GM23338 (cell line): ENCODE measurements around the gene PSIP1. TPM values are rescaled to one million over a fixed set of nuclear protein-coding genes. Genes with fewer than 3 reads are reported as not detected.

Experiments
- ATAC-seq: fragments of 200-7000 bp; cut with Tn5 transposase; 3 replicates; pipeline ENCODE4 v1.9.1; 2020
- DNase-seq: peaks from one replicate; pipeline ENCODE4 v3.0.0-alpha.2; 2015; ENCODE audit warnings: low spot score
- H2AFZ ChIP-seq: fragments of 200-600 bp; sonication (generic); 2 replicates; pipeline ENCODE4 v1.8.0; 2016; ENCODE audit warnings: antibody characterized with exemption, mild to moderate bottlenecking, moderate library complexity
- H3F3A ChIP-seq: fragments of 200-600 bp; sonication (generic); replicated peaks from 2 replicates; pipeline ENCODE4 v1.8.0; 2017; ENCODE audit warnings: antibody characterized with exemption, mixed run types, low read depth
- H3K27ac ChIP-seq: fragments of 200-600 bp; sonication (generic); 2 replicates; pipeline ENCODE4 v1.6.1; 2016; ENCODE audit warnings: low read depth
- H3K27me3 ChIP-seq: fragments of 200-600 bp; sonication (generic); 2 replicates; pipeline ENCODE4 v1.8.0; 2016; ENCODE audit warnings: mild to moderate bottlenecking, mixed run types, moderate library complexity; ENCODE audit not compliant: insufficient read depth
- H3K36me3 ChIP-seq: fragments of 200-600 bp; sonication (generic); 2 replicates; pipeline ENCODE4 v1.8.0; 2016; ENCODE audit warnings: mild to moderate bottlenecking; ENCODE audit not compliant: insufficient read depth
- H3K4me1 ChIP-seq: fragments of 200-600 bp; sonication (generic); 2 replicates; pipeline ENCODE4 v1.8.0; 2016; ENCODE audit warnings: mild to moderate bottlenecking, moderate library complexity; ENCODE audit not compliant: insufficient read depth
- H3K4me2 ChIP-seq: fragments of 200-600 bp; sonication (generic); 2 replicates; pipeline ENCODE4 v1.7.1; 2017; ENCODE audit warnings: mixed run types
- H3K4me3 ChIP-seq: fragments of 200-600 bp; sonication (generic); 2 replicates; pipeline ENCODE4 v1.6.1; 2016; ENCODE audit warnings: mixed run types
- H3K79me2 ChIP-seq: fragments of 200-600 bp; sonication (generic); replicated peaks from 2 replicates; pipeline ENCODE4 v1.8.0; 2017; ENCODE audit warnings: mild to moderate bottlenecking; ENCODE audit not compliant: insufficient read depth
- H3K9me2 ChIP-seq: fragments of 200-600 bp; sonication (generic); 2 replicates; pipeline ENCODE4 v1.8.0; 2017; ENCODE audit not compliant: insufficient read depth
- H4K20me1 ChIP-seq: fragments of 200-600 bp; sonication (generic); replicated peaks from 2 replicates; pipeline ENCODE4 v1.8.0; 2017; ENCODE audit warnings: mild to moderate bottlenecking; ENCODE audit not compliant: insufficient read depth
- H3K27ac Mint-ChIP-seq: 2 replicates; pipeline ENCODE4 v1.8.0; 2020; ENCODE audit warnings: inconsistent platforms, mild to moderate bottlenecking, moderate library complexity, mixed read lengths
- H3K27me3 Mint-ChIP-seq: 3 replicates; pipeline ENCODE4 v1.8.0; 2022; ENCODE audit warnings: low read depth, mild to moderate bottlenecking, moderate library complexity, mixed read lengths, inconsistent platforms; ENCODE audit not compliant: insufficient read depth, poor library complexity
- H3K36me3 Mint-ChIP-seq: 3 replicates; pipeline ENCODE4 v1.8.0; 2021; ENCODE audit warnings: low read depth, mild to moderate bottlenecking, inconsistent platforms, moderate library complexity, mixed read lengths
- H3K4me1 Mint-ChIP-seq: 3 replicates; pipeline ENCODE4 v1.8.0; 2020; ENCODE audit warnings: mild to moderate bottlenecking, inconsistent platforms, mixed read lengths
- H3K4me3 Mint-ChIP-seq: 3 replicates; pipeline ENCODE4 v1.8.0; 2021; ENCODE audit warnings: moderate library complexity, mild to moderate bottlenecking, inconsistent platforms, mixed read lengths
- H3K9me3 Mint-ChIP-seq: 3 replicates; pipeline ENCODE4 v1.8.0; 2020; ENCODE audit warnings: moderate library complexity, mild to moderate bottlenecking, inconsistent platforms, mixed read lengths
- CREB1 ChIP-seq: fragments of 250-450 bp; sonication (Bioruptor Pico); IDR thresholded peaks from 2 replicates; pipeline ENCODE4 v1.5.0; 2020; ENCODE audit warnings: low read depth, mild to moderate bottlenecking, moderate library complexity
- EZH2 ChIP-seq: fragments of 200-600 bp; sonication (generic); IDR thresholded peaks from one replicate; pipeline ENCODE4 v1.8.0; 2017; ENCODE audit warnings: antibody characterized with exemption, mild to moderate bottlenecking, low read depth; ENCODE audit not compliant: unreplicated experiment
- EZH2phosphoT487 ChIP-seq: fragments of 200-600 bp; sonication (generic); IDR thresholded peaks from one replicate; pipeline ENCODE4 v1.8.1; 2018; ENCODE audit warnings: antibody characterized with exemption; ENCODE audit not compliant: unreplicated experiment
- JUNB ChIP-seq: IDR thresholded peaks from one replicate; pipeline ENCODE4 v1.6.1; 2016; ENCODE audit warnings: antibody characterized with exemption; ENCODE audit not compliant: unreplicated experiment
- NANOG ChIP-seq: IDR thresholded peaks from 2 replicates; pipeline ENCODE4 v1.6.1; 2016; ENCODE audit warnings: antibody characterized with exemption, borderline replicate concordance
- POLR2AphosphoS5 ChIP-seq: IDR thresholded peaks from 2 replicates; pipeline ENCODE4 v1.6.1; 2016; ENCODE audit warnings: antibody characterized with exemption, low read depth
- STAT1 ChIP-seq: IDR thresholded peaks from one replicate; pipeline ENCODE4 v1.6.1; 2016; ENCODE audit warnings: antibody characterized with exemption; ENCODE audit not compliant: unreplicated experiment
- ZNF114 ChIP-seq: fragments of 250-450 bp; sonication (Bioruptor Pico); IDR thresholded peaks from 2 replicates; pipeline ENCODE4 v1.5.0; 2020; ENCODE audit warnings: mild to moderate bottlenecking, moderate library complexity
- ZNF331 ChIP-seq: fragments of 250-450 bp; sonication (Bioruptor Pico); IDR thresholded peaks from 2 replicates; pipeline ENCODE4 v1.5.0; 2020; ENCODE audit warnings: low read depth, mild to moderate bottlenecking, moderate library complexity
- polyA plus RNA-seq: library from polyadenylated mRNA; unstranded; fragments of >200 nt; fragmentation: Nextera tagmentation; extraction: Ambion mirVana; gene quantifications from 2 replicates; pipeline ENCODE4 v1.2.1, GENCODE V29; 2016
- total RNA-seq: library from RNA; depleted of rRNA; stranded (reverse); fragments of >200 nt; shearing (Covaris generic); gene quantifications from 2 replicates; pipeline ENCODE4 v1.2.3, GENCODE V29; 2014
- TF ChIP-seq, protein P1 (sequence below): IDR thresholded peaks from 2 replicates; pipeline ENCODE4 v1.6.1; 2016; ENCODE audit warnings: antibody characterized with exemption
- TF ChIP-seq, protein P2 (sequence below), 2 experiments: fragments of 200-600 bp in 1 of 2; sonication (generic) in 1 of 2; conservative IDR thresholded peaks; 2 replicates each; pipeline versions ENCODE4 v1.5.1 to v1.6.1; 2016 to 2017; ENCODE audit warnings: antibody characterized with exemption in 2 of 2, low read depth in 2 of 2, mild to moderate bottlenecking in 2 of 2, moderate library complexity in 1 of 2
- TF ChIP-seq, protein P3 (sequence below): IDR thresholded peaks from one replicate; pipeline ENCODE4 v1.6.1; 2018; ENCODE audit warnings: antibody characterized with exemption; ENCODE audit not compliant: unreplicated experiment
- TF ChIP-seq, protein P4 (sequence below): fragments of 250-450 bp; sonication (Bioruptor Pico); IDR thresholded peaks from 2 replicates; pipeline ENCODE4 v1.5.0; 2020; ENCODE audit warnings: mild to moderate bottlenecking, moderate library complexity

The PSIP1 gene
- total and polyA plus RNA-seq, 2 experiments from 2014 or later, result 332 to 989 TPM

DNA sequence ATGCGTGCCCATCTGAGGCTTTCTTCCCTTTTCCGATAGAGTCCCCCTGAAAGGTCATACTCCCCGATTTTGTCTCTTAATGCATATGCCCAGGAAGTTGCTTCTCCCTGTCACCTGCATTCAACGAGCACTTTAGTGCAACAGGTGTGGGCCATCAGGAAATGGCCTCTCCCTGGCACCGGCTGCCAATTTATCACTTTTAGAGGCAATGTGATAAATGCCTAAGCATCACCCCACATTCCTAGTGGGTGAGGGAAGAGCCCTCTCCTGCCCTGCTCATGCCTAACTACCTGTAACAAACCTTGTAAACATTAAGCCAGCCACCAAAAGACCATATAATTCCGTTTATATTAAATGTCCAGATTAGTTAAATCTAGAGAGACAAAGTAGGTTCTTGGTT, 89.2 kb downstream of the PSIP1 start:
- Histone ChIP-seq H4K20me1 (peaks cover 5% of the 10 kb centered on the region; the same call in 1 of the 2 replicates), H3K4me3 (peak overlapping the region; percentile 86), H3K79me2 (peaks cover 37% of the 10 kb centered on the region), H3K9me2 (peaks cover 11% of the 10 kb centered on the region; the same call in 1 of the 2 replicates), H3K27ac (peak overlapping the region; percentile 95), H3K4me1 (peaks cover 16% of the 10 kb centered on the region), H3K27me3 (no peaks in the 10 kb centered on the region), H3F3A (0 out of 2 replicates have a peak, but pooled peaks cover 3% of the 10 kb centered on the region), H2AFZ (peak overlapping the region; percentile 94; the same call in 1 of the 2 replicates), H3K4me2 (peak overlapping the region; percentile 81; the same call in 1 of the 2 replicates), H3K36me3 (no peaks in the 10 kb centered on the region; the same call in 1 of the 2 replicates)
- Mint-ChIP-seq H3K4me3 (peak overlapping the region; percentile 94), H3K27ac (no peak overlapping the region), H3K4me1 (peaks cover 18% of the 10 kb centered on the region), H3K36me3 (peaks cover 25% of the 10 kb centered on the region), H3K9me3 (no peaks in the 10 kb centered on the region), H3K27me3 (peaks cover 3% of the 10 kb centered on the region)
- ATAC-seq, result no peak
- TF ChIP-seq, protein P1, sequence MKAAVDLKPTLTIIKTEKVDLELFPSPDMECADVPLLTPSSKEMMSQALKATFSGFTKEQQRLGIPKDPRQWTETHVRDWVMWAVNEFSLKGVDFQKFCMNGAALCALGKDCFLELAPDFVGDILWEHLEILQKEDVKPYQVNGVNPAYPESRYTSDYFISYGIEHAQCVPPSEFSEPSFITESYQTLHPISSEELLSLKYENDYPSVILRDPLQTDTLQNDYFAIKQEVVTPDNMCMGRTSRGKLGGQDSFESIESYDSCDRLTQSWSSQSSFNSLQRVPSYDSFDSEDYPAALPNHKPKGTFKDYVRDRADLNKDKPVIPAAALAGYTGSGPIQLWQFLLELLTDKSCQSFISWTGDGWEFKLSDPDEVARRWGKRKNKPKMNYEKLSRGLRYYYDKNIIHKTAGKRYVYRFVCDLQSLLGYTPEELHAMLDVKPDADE, result no peak
- TF ChIP-seq EZH2, result no peak
- TF ChIP-seq, protein P2, sequence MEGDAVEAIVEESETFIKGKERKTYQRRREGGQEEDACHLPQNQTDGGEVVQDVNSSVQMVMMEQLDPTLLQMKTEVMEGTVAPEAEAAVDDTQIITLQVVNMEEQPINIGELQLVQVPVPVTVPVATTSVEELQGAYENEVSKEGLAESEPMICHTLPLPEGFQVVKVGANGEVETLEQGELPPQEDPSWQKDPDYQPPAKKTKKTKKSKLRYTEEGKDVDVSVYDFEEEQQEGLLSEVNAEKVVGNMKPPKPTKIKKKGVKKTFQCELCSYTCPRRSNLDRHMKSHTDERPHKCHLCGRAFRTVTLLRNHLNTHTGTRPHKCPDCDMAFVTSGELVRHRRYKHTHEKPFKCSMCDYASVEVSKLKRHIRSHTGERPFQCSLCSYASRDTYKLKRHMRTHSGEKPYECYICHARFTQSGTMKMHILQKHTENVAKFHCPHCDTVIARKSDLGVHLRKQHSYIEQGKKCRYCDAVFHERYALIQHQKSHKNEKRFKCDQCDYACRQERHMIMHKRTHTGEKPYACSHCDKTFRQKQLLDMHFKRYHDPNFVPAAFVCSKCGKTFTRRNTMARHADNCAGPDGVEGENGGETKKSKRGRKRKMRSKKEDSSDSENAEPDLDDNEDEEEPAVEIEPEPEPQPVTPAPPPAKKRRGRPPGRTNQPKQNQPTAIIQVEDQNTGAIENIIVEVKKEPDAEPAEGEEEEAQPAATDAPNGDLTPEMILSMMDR (conservative IDR thresholded peaks at IDR 0.05; ENCODE audit: low read depth in 2 of 2), result no peak
- no peak for TF ChIP-seq JUNB
- no peak for TF ChIP-seq STAT1
- TF ChIP-seq NANOG, result no peak
- no peak for TF ChIP-seq EZH2phosphoT487
- TF ChIP-seq, protein P3, sequence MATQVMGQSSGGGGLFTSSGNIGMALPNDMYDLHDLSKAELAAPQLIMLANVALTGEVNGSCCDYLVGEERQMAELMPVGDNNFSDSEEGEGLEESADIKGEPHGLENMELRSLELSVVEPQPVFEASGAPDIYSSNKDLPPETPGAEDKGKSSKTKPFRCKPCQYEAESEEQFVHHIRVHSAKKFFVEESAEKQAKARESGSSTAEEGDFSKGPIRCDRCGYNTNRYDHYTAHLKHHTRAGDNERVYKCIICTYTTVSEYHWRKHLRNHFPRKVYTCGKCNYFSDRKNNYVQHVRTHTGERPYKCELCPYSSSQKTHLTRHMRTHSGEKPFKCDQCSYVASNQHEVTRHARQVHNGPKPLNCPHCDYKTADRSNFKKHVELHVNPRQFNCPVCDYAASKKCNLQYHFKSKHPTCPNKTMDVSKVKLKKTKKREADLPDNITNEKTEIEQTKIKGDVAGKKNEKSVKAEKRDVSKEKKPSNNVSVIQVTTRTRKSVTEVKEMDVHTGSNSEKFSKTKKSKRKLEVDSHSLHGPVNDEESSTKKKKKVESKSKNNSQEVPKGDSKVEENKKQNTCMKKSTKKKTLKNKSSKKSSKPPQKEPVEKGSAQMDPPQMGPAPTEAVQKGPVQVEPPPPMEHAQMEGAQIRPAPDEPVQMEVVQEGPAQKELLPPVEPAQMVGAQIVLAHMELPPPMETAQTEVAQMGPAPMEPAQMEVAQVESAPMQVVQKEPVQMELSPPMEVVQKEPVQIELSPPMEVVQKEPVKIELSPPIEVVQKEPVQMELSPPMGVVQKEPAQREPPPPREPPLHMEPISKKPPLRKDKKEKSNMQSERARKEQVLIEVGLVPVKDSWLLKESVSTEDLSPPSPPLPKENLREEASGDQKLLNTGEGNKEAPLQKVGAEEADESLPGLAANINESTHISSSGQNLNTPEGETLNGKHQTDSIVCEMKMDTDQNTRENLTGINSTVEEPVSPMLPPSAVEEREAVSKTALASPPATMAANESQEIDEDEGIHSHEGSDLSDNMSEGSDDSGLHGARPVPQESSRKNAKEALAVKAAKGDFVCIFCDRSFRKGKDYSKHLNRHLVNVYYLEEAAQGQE, result no peak
- no peak for TF ChIP-seq POLR2AphosphoS5
- no peak for TF ChIP-seq ZNF114 (CRISPR knock-in tag)
- TF ChIP-seq CREB1 (CRISPR knock-in tag), result no peak
- no peak for TF ChIP-seq ZNF331 (CRISPR knock-in tag)
- TF ChIP-seq, protein P4, sequence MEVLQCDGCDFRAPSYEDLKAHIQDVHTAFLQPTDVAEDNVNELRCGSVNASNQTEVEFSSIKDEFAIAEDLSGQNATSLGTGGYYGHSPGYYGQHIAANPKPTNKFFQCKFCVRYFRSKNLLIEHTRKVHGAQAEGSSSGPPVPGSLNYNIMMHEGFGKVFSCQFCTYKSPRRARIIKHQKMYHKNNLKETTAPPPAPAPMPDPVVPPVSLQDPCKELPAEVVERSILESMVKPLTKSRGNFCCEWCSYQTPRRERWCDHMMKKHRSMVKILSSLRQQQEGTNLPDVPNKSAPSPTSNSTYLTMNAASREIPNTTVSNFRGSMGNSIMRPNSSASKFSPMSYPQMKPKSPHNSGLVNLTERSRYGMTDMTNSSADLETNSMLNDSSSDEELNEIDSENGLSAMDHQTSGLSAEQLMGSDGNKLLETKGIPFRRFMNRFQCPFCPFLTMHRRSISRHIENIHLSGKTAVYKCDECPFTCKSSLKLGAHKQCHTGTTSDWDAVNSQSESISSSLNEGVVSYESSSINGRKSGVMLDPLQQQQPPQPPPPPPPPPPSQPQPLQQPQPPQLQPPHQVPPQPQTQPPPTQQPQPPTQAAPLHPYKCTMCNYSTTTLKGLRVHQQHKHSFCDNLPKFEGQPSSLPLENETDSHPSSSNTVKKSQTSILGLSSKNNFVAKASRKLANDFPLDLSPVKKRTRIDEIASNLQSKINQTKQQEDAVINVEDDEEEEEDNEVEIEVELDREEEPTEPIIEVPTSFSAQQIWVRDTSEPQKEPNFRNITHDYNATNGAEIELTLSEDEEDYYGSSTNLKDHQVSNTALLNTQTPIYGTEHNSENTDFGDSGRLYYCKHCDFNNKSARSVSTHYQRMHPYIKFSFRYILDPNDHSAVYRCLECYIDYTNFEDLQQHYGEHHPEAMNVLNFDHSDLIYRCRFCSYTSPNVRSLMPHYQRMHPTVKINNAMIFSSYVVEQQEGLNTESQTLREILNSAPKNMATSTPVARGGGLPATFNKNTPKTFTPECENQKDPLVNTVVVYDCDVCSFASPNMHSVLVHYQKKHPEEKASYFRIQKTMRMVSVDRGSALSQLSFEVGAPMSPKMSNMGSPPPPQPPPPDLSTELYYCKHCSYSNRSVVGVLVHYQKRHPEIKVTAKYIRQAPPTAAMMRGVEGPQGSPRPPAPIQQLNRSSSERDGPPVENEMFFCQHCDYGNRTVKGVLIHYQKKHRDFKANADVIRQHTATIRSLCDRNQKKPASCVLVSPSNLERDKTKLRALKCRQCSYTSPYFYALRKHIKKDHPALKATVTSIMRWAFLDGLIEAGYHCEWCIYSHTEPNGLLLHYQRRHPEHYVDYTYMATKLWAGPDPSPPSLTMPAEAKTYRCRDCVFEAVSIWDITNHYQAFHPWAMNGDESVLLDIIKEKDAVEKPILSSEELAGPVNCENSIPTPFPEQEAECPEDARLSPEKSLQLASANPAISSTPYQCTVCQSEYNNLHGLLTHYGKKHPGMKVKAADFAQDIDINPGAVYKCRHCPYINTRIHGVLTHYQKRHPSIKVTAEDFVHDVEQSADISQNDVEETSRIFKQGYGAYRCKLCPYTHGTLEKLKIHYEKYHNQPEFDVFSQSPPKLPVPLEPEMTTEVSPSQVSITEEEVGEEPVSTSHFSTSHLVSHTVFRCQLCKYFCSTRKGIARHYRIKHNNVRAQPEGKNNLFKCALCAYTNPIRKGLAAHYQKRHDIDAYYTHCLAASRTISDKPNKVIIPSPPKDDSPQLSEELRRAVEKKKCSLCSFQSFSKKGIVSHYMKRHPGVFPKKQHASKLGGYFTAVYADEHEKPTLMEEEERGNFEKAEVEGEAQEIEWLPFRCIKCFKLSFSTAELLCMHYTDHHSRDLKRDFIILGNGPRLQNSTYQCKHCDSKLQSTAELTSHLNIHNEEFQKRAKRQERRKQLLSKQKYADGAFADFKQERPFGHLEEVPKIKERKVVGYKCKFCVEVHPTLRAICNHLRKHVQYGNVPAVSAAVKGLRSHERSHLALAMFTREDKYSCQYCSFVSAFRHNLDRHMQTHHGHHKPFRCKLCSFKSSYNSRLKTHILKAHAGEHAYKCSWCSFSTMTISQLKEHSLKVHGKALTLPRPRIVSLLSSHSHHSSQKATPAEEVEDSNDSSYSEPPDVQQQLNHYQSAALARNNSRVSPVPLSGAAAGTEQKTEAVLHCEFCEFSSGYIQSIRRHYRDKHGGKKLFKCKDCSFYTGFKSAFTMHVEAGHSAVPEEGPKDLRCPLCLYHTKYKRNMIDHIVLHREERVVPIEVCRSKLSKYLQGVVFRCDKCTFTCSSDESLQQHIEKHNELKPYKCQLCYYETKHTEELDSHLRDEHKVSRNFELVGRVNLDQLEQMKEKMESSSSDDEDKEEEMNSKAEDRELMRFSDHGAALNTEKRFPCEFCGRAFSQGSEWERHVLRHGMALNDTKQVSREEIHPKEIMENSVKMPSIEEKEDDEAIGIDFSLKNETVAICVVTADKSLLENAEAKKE, result no peak
- no peak for DNase-seq
